ENCODE results near the gene ANXA8. TPM values are rescaled to one million over a fixed set of nuclear protein-coding genes. Genes with fewer than 3 reads are reported as not detected.

Gene ANXA8
- total and polyA plus RNA-seq, 2 experiments from 2014 or later, result not detected

DNA sequence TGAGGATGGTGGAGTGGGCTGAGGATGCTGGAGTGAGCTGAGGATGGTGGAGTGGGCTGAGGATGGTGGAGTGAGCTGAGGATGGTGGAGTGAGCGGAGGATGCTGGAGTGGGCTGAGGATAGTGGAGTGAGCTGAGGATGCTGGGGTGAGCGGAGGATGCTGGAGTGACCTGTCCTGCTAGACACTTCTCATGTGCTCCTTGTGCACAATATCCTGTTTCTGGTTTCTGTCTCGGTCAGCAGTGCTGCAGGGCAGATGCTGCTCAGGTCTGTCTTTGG is 29.2 kb downstream of the ANXA8 start:
- no peak for DNase-seq (ENCODE audit: low spot score)
- H2AFZ ChIP-seq, result no peak overlapping the region
- no peaks in the 10 kb centered on the region for H3K9me2 ChIP-seq (ENCODE audit: insufficient read depth)
- Mint-ChIP-seq H3K4me3 (no peak overlapping the region), H3K4me1 (peaks cover 18% of the 10 kb centered on the region), H3K27ac (no peak overlapping the region), H3K9me3 (no peaks in the 10 kb centered on the region; the same call in 2 of the 3 replicates), H3K36me3 (ENCODE audit: low read depth) (no peaks in the 10 kb centered on the region), H3K27me3 (ENCODE audit: insufficient read depth, low read depth, poor library complexity) (peaks cover 15% of the 10 kb centered on the region)
- H4K20me1 ChIP-seq (replicated peaks; ENCODE audit: insufficient read depth), result no peaks in the 10 kb centered on the region
- TF ChIP-seq EZH2phosphoT487 (IDR thresholded peaks at IDR 0.05; ENCODE audit: unreplicated experiment) (no peak), ZNF331 (CRISPR knock-in tag; IDR thresholded peaks at IDR 0.05; ENCODE audit: low read depth) (no peak), POLR2AphosphoS5 (IDR thresholded peaks at IDR 0.05; ENCODE audit: low read depth) (no peak), CREB1 (CRISPR knock-in tag; IDR thresholded peaks at IDR 0.05; ENCODE audit: low read depth) (no peak), STAT1 (IDR thresholded peaks at IDR 0.05; ENCODE audit: unreplicated experiment) (no peak), EZH2 (IDR thresholded peaks at IDR 0.05; ENCODE audit: low read depth, unreplicated experiment) (no peak), NANOG (IDR thresholded peaks at IDR 0.05; ENCODE audit: borderline replicate concordance) (no peak), JUNB (IDR thresholded peaks at IDR 0.05; ENCODE audit: unreplicated experiment) (no peak), ZNF114 (CRISPR knock-in tag; IDR thresholded peaks at IDR 0.05) (no peak)
- TF ChIP-seq, protein P1, sequence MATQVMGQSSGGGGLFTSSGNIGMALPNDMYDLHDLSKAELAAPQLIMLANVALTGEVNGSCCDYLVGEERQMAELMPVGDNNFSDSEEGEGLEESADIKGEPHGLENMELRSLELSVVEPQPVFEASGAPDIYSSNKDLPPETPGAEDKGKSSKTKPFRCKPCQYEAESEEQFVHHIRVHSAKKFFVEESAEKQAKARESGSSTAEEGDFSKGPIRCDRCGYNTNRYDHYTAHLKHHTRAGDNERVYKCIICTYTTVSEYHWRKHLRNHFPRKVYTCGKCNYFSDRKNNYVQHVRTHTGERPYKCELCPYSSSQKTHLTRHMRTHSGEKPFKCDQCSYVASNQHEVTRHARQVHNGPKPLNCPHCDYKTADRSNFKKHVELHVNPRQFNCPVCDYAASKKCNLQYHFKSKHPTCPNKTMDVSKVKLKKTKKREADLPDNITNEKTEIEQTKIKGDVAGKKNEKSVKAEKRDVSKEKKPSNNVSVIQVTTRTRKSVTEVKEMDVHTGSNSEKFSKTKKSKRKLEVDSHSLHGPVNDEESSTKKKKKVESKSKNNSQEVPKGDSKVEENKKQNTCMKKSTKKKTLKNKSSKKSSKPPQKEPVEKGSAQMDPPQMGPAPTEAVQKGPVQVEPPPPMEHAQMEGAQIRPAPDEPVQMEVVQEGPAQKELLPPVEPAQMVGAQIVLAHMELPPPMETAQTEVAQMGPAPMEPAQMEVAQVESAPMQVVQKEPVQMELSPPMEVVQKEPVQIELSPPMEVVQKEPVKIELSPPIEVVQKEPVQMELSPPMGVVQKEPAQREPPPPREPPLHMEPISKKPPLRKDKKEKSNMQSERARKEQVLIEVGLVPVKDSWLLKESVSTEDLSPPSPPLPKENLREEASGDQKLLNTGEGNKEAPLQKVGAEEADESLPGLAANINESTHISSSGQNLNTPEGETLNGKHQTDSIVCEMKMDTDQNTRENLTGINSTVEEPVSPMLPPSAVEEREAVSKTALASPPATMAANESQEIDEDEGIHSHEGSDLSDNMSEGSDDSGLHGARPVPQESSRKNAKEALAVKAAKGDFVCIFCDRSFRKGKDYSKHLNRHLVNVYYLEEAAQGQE (IDR thresholded peaks at IDR 0.05; ENCODE audit: unreplicated experiment), result no peak
- TF ChIP-seq, protein P2, sequence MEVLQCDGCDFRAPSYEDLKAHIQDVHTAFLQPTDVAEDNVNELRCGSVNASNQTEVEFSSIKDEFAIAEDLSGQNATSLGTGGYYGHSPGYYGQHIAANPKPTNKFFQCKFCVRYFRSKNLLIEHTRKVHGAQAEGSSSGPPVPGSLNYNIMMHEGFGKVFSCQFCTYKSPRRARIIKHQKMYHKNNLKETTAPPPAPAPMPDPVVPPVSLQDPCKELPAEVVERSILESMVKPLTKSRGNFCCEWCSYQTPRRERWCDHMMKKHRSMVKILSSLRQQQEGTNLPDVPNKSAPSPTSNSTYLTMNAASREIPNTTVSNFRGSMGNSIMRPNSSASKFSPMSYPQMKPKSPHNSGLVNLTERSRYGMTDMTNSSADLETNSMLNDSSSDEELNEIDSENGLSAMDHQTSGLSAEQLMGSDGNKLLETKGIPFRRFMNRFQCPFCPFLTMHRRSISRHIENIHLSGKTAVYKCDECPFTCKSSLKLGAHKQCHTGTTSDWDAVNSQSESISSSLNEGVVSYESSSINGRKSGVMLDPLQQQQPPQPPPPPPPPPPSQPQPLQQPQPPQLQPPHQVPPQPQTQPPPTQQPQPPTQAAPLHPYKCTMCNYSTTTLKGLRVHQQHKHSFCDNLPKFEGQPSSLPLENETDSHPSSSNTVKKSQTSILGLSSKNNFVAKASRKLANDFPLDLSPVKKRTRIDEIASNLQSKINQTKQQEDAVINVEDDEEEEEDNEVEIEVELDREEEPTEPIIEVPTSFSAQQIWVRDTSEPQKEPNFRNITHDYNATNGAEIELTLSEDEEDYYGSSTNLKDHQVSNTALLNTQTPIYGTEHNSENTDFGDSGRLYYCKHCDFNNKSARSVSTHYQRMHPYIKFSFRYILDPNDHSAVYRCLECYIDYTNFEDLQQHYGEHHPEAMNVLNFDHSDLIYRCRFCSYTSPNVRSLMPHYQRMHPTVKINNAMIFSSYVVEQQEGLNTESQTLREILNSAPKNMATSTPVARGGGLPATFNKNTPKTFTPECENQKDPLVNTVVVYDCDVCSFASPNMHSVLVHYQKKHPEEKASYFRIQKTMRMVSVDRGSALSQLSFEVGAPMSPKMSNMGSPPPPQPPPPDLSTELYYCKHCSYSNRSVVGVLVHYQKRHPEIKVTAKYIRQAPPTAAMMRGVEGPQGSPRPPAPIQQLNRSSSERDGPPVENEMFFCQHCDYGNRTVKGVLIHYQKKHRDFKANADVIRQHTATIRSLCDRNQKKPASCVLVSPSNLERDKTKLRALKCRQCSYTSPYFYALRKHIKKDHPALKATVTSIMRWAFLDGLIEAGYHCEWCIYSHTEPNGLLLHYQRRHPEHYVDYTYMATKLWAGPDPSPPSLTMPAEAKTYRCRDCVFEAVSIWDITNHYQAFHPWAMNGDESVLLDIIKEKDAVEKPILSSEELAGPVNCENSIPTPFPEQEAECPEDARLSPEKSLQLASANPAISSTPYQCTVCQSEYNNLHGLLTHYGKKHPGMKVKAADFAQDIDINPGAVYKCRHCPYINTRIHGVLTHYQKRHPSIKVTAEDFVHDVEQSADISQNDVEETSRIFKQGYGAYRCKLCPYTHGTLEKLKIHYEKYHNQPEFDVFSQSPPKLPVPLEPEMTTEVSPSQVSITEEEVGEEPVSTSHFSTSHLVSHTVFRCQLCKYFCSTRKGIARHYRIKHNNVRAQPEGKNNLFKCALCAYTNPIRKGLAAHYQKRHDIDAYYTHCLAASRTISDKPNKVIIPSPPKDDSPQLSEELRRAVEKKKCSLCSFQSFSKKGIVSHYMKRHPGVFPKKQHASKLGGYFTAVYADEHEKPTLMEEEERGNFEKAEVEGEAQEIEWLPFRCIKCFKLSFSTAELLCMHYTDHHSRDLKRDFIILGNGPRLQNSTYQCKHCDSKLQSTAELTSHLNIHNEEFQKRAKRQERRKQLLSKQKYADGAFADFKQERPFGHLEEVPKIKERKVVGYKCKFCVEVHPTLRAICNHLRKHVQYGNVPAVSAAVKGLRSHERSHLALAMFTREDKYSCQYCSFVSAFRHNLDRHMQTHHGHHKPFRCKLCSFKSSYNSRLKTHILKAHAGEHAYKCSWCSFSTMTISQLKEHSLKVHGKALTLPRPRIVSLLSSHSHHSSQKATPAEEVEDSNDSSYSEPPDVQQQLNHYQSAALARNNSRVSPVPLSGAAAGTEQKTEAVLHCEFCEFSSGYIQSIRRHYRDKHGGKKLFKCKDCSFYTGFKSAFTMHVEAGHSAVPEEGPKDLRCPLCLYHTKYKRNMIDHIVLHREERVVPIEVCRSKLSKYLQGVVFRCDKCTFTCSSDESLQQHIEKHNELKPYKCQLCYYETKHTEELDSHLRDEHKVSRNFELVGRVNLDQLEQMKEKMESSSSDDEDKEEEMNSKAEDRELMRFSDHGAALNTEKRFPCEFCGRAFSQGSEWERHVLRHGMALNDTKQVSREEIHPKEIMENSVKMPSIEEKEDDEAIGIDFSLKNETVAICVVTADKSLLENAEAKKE (CRISPR knock-in tag; IDR thresholded peaks at IDR 0.05), result no peak
- TF ChIP-seq, protein P3, sequence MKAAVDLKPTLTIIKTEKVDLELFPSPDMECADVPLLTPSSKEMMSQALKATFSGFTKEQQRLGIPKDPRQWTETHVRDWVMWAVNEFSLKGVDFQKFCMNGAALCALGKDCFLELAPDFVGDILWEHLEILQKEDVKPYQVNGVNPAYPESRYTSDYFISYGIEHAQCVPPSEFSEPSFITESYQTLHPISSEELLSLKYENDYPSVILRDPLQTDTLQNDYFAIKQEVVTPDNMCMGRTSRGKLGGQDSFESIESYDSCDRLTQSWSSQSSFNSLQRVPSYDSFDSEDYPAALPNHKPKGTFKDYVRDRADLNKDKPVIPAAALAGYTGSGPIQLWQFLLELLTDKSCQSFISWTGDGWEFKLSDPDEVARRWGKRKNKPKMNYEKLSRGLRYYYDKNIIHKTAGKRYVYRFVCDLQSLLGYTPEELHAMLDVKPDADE (IDR thresholded peaks at IDR 0.05), result no peak
- TF ChIP-seq, protein P4, sequence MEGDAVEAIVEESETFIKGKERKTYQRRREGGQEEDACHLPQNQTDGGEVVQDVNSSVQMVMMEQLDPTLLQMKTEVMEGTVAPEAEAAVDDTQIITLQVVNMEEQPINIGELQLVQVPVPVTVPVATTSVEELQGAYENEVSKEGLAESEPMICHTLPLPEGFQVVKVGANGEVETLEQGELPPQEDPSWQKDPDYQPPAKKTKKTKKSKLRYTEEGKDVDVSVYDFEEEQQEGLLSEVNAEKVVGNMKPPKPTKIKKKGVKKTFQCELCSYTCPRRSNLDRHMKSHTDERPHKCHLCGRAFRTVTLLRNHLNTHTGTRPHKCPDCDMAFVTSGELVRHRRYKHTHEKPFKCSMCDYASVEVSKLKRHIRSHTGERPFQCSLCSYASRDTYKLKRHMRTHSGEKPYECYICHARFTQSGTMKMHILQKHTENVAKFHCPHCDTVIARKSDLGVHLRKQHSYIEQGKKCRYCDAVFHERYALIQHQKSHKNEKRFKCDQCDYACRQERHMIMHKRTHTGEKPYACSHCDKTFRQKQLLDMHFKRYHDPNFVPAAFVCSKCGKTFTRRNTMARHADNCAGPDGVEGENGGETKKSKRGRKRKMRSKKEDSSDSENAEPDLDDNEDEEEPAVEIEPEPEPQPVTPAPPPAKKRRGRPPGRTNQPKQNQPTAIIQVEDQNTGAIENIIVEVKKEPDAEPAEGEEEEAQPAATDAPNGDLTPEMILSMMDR (conservative IDR thresholded peaks at IDR 0.05; ENCODE audit: low read depth in 2 of 2), result no peak
- ATAC-seq, result no peak
- H3K4me3 ChIP-seq, result no peak overlapping the region
- no peak overlapping the region for H3K27ac ChIP-seq (ENCODE audit: low read depth)
- no peak overlapping the region for H3K4me2 ChIP-seq
- H3K27me3 ChIP-seq (ENCODE audit: insufficient read depth), result no peaks in the 10 kb centered on the region
- H3K4me1 ChIP-seq (ENCODE audit: insufficient read depth), result no peaks in the 10 kb centered on the region
- H3K36me3 ChIP-seq (ENCODE audit: insufficient read depth), result no peaks in the 10 kb centered on the region
- no peaks in the 10 kb centered on the region for H3K79me2 ChIP-seq (replicated peaks; ENCODE audit: insufficient read depth)
- H3F3A ChIP-seq (replicated peaks; ENCODE audit: low read depth), result no peaks in the 10 kb centered on the region
